GM19025 (cell line): ENCODE results near the gene DRC3.
"Not testable (repeated sequence)": the region's sequence is repeated elsewhere in the genome, so short reads cannot be mapped to it uniquely, and the experiment has no call there.

ENCODE experiments used
- ATAC-seq: cut with Tn5 transposase; IDR thresholded peaks from one replicate; pipeline ENCODE4 v1.9.1; 2021; ENCODE audit warnings: mild to moderate bottlenecking, low read depth, moderate library complexity; ENCODE audit not compliant: unreplicated experiment

Gene DRC3

GRCh38 chr17:17972126-17972951, at the start of gene DRC3, which contains the start of gene TOM1L2:
Gene DRC3, plus strand, starts transcription at chr17:17972862. Its CDS starts 4,737 bp downstream, at chr17:17977599.
Gene TOM1L2, minus strand, starts transcription at chr17:17972400. Its CDS starts 87 bp downstream, at chr17:17972313.
- ATAC-seq = peak; percentile 92

- ATAC-seq = no peak
These were observed 48.4 kb upstream of the DRC3 start for GRCh38 chr17:17924131-17924856.

GRCh38 chr17:17924857-17925250, 47.8 kb upstream of the DRC3 start:
- ATAC-seq = no peak

GRCh38 chr17:17926036-17926435, 46.6 kb upstream of the DRC3 start:
- ATAC-seq = no peak

GRCh38 chr17:17926840-17927449, 45.7 kb upstream of the DRC3 start:
- ATAC-seq = no peak

- ATAC-seq = no peak
These were observed 44.0 kb upstream of the DRC3 start for GRCh38 chr17:17928398-17929287.

- ATAC-seq = no peak
These were observed 42.8 kb upstream of the DRC3 start for GRCh38 chr17:17929655-17930380.

GRCh38 chr17:17930674-17931073, 42.0 kb upstream of the DRC3 start:
- no peak for ATAC-seq

- no peak for ATAC-seq
These were observed 41.5 kb upstream of the DRC3 start for GRCh38 chr17:17931159-17931558.

- no peak for ATAC-seq
These were observed 38.9 kb upstream of the DRC3 start for GRCh38 chr17:17933775-17934174.

GRCh38 chr17:17934214-17934613, 38.4 kb upstream of the DRC3 start:
- no peak for ATAC-seq

GRCh38 chr17:17934806-17935205, 37.9 kb upstream of the DRC3 start:
- no peak for ATAC-seq

GRCh38 chr17:17935321-17936271, 37.1 kb upstream of the DRC3 start:
- ATAC-seq = no peak

GRCh38 chr17:17937201-17937853, 35.3 kb upstream of the DRC3 start:
- ATAC-seq = no peak

GRCh38 chr17:17937958-17938357, 34.7 kb upstream of the DRC3 start:
- ATAC-seq = no peak

- ATAC-seq = no peak
These were observed 34.1 kb upstream of the DRC3 start for GRCh38 chr17:17938388-17939107.

GRCh38 chr17:17939941-17940340, 32.7 kb upstream of the DRC3 start:
- ATAC-seq = not testable (repeated sequence)
